Caki2 (cell line): ENCODE results near the gene CADM1. TPM values are rescaled to one million over a fixed set of nuclear protein-coding genes. Genes with fewer than 3 reads are reported as not detected.

ENCODE experiments used
- DNase-seq: peaks from one replicate; pipeline ENCODE4 v3.0.0-alpha.2; 2015; ENCODE audit warnings: low read depth
- in situ Hi-C: cut with HindIII; loops from 2 replicates; pipeline ENCODE4 v1.10.0; 2016; ENCODE audit warnings: low sequenced_read_pairs, low pct_unique_long_range_greater_than_20kb, mixed read lengths
- total RNA-seq: library from RNA; depleted of rRNA; stranded (reverse); fragments of >200 nt; shearing (Covaris generic); gene quantifications from 2 replicates; pipeline ENCODE4 v1.2.3, GENCODE V29; 2014; ENCODE audit warnings: low replicate concordance

Gene CADM1
- total RNA-seq, 1 experiment from 2014 or later: 28.2 TPM

DNA sequence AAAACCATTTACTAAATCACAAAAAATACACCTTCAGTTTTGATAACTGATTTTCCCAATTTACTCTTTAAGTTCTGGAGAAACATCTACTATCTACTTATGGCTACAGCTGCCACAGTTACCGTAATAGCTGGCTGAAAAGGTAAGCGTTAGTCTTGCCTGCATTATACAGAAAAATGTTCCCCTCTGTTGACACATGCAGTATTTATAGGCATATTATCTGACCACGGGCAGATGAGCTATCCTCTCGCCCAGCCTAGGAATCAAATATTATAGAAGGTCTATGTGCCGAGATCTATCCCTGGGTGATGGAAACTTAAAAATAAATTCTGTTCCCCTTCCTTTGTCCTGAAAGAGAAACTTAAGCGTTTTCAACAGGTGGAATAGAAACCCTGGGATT is 283.8 kb downstream of the CADM1 start:
- DNase-seq: no peak
- in situ Hi-C loops: no loop called here

DNA sequence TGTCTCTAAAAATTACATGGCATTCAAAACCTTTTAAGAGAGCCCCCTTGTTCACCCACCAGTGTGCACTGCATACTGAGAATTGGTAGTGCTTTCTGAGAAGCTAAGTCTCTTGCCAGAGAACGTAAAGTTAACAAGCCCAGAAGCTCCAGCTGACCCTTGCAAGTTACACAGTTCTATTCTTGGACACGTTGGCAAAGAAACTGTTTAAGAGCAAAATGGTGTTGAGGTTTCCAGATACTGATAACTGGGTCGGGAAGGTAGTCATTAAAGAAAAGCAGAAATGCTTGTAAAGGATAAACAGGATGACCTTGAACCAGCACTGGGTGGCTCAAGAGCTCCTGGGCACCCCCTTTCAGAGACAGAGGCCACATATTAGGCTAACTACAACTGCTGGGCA is 284.8 kb downstream of the CADM1 start:
- in situ Hi-C loops: no loop called here
- DNase-seq: no peak

DNA sequence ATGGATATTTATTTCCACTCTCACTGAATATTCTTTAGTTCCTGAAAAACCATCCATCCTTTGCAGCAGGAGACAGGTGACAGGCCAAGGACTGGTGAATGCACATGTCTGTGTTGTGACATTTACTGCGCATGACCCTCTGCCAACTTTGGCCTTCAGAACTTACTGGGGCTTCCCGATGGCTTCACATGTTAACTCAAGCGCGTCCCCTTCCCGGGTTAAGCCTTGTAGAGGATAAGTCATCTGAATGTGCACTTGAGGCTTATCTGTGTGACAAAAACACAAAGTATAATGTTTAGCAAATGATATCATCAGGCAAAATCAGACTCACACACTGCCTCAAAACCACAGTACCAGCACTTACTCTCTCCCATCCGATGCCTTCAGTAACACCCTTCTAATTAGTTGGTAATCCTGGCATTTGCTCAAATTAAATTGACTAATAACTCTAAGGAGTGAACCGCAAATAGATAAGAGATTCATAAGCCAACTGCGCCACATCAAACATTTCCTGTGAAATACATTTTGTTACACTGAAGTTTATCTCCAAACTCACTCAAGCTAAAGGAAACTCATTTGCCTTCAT is 286.4 kb downstream of the CADM1 start:
- in situ Hi-C loops: no loop called here
- DNase-seq: peak; percentile 45

DNA sequence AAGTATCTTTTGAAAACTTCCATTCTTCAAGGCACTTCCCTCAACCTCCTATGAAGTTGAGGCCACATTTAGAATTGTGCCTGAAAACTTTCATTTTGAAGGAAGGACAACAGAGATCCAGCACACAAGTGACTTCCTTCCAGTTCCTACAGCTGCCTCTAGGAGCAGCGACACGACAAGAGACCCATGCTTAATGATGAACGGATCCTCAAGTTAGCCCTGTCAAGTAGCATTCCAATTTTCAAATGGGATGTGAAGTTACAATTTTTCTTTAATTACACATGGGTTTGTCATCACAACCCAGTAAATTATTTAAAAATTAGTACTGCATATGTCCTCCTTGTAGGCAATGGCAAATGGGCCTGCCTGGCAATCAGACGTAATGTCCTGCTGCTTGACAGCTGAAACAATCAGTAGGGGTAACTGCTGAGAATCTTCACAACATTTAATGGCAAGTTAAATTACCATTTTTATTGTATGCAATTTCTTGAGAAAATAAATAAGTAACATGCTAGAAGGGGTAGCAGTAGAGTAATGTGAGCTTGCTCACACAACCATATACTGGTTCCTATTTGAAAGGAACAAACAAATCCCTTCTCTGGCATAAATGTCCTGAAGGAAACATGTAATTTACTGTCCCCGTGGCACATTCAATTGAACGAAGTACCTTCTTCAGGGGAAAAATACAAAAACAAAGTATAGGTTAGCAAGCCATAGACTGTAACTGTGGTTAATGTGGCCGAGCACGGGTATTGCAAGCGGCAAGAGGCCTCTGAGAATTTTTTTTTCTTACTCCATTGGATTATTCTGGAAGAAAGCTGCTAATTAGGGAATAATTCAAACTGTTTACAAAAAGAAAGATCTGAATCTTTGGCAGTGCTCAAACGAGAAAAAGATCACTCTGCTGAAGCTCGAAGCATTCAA is 288.3 kb downstream of the CADM1 start:
- no peak for DNase-seq
- in situ Hi-C loops: no loop called here

GRCh38 chr11:115214644-115215234 is 289.5 kb downstream of the CADM1 start:
- in situ Hi-C loops: no loop called here

DNA sequence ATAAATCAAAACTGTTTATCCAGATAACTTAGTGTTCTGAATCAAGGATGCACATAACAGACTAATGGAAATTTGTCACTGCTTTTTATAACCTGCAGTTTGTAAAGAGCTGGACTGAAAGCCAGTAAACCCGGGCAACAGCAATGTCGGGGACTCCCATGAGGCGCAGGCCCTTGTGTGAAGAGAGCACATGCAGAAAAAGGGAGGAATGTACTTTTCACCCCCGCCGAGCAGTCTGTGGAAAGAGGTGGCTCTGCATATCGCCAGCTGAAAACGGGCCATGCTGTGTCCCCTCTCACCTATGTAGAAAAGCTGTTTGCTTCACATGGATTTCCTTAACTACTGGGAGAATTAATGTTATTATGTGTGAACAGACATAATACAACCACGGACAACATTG is 291.2 kb downstream of the CADM1 start:
- in situ Hi-C loops: no loop called here
- no peak for DNase-seq

More at GRCh38 chr11:115214644-115215234, 289.5 kb downstream of the CADM1 start:
- no peak for DNase-seq

- no peak for DNase-seq
- in situ Hi-C loops: no loop called here
Observed at GRCh38 chr11:115208808-115209259, 295.4 kb downstream of the CADM1 start.

DNA sequence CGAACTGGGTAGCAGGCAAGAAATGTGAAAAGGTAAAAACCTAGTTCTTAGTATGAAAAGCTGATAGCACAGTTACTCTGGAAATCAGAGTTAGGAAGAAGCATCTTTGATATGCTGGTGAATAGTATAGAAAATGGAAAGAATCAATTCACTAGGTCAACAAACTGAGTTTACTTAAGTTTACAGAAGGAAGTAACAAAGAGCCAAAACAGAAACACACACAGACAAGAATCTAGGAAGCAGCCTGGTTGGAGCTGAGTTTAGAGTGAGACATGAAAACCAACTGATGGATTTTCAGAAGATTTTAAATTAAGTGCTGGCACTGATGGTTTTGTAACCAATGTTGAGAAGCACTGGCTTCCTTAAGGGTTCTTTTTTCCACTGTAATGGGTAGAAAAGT is 296.3 kb downstream of the CADM1 start:
- in situ Hi-C loops: no loop called here
- DNase-seq: no peak

- DNase-seq: no peak
- in situ Hi-C loops: no loop called here
Observed at GRCh38 chr11:115207166-115207591, 297.0 kb downstream of the CADM1 start.

DNA sequence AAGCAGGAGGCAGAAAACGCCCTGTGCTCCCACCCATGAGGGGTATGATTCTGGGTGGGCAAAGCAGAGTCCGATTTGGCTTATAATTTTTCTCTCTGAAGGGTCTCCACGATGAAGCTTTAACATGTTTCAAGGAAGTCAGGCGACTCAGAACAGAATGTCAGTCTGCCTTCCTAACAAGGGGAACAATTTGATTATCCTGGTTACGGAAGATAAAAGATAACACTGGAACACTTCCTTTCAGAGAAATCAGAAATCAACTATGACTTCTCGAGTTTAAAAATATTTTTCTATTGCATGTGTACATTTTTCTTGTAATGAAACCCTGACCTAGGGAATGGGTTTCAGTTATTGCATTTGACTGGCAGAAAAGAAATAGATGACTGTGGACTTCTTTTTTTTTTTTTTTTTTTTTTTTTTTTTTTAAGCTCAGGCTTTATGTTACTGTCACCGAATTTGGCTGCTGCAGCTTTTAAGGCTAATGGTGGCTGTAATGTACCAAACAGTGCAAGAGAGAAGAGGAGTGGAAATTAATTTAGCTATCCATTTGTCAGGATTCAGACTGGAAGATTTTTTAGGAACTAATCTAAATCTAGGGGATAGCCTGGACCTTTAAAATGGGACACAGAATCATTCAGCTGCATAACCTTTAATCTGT is 297.7 kb downstream of the CADM1 start:
- DNase-seq: no peak
- in situ Hi-C loops: no loop called here

DNA sequence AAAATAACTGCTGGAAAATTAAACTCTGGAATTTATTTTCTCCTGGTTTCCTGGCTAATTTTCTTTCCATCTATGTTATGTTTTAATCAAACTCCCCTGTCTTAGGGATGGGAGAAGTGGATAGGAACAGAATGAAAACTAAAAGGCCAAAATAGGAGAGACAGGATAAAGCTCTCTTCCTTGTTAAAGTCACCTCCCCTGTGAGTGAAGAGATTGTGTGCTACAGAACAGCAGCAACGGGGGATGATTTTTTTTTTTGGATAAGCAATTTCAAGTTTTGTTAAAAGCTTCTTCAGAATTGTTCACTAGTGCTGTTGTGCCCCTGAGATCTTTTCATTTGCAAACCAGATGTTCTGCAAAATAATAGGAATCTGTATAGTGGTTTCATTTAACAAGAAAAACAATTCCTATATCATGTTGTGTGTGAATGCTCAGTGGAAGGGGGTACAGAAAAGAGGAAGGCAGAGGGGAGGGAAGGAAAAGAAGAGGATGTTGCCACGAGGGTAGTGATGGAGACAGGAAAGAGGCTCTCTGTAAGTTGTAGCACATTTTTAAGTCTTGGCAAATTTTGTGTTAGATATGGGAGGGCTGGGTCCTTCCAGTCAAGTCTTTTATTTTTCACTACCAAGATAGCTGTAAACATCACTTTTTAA is 301.2 kb downstream of the CADM1 start:
- no peak for DNase-seq
- in situ Hi-C loops: no loop called here

- in situ Hi-C loops: no loop called here
Observed at GRCh38 chr11:115202074-115202473, 302.1 kb downstream of the CADM1 start.

GRCh38 chr11:115201111-115201792 is 303.0 kb downstream of the CADM1 start:
- in situ Hi-C loops: no loop called here
- peak; percentile 22 for DNase-seq

More at GRCh38 chr11:115202074-115202473, 302.1 kb downstream of the CADM1 start:
- no peak for DNase-seq

GRCh38 chr11:115199481-115200069 is 304.6 kb downstream of the CADM1 start:
- in situ Hi-C loops: no loop called here
- no peak for DNase-seq

- in situ Hi-C loops: no loop called here
- DNase-seq: no peak
Observed at GRCh38 chr11:115198321-115198741, 305.9 kb downstream of the CADM1 start.

- peak; percentile 22 for DNase-seq
- in situ Hi-C loops: no loop called here
Observed at GRCh38 chr11:115197433-115197832, 306.8 kb downstream of the CADM1 start.

- no peak for DNase-seq
- in situ Hi-C loops: no loop called here
Observed at GRCh38 chr11:115197031-115197430, 307.2 kb downstream of the CADM1 start.
